HG02642 (cell line): Measurements from ENCODE around the gene AKAP6.

Source experiments
- ATAC-seq: cut with Tn5 transposase; IDR thresholded peaks from one replicate; pipeline ENCODE4 v1.9.1; 2021; ENCODE audit warnings: mild to moderate bottlenecking; ENCODE audit not compliant: unreplicated experiment, poor library complexity

Gene AKAP6

DNA sequence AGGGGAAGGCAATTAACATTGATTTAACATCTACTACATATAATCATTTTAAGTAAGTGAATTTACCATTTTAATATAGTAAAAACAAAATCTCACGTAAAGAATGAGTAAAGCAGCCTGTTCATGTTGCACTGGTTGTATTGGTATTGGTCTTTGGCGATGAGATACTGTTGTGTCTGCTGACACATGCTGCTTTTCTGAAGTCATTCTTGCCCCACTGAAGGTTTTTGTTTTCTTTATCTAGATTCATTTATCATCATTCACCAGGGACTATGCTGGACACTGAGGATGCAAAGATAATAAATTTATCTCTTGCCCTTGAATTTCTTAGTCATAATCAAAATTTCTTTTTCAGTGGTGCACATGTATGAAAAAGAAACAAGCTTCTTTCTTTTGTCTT, 363.3 kb downstream of the AKAP6 start:
- no peak for ATAC-seq

DNA sequence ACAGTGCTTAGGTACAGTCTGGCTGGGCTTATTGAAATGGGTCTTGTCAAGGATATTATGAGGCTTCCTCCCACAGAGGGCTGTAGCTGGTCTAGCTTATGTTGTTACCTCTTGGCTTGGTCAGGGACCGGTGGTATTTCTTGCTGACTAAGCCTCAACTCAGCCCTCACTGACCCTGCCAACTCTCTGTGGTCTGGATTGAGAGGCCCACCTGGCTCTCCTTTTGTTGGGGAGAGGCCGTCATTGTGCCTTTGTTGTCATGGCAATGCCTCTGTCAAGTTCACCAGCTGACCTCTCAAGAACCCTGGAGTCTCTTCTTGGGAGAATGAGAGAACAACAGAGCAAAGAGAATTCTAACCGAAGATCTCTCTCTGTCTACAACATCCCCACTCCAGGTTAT, 364.0 kb downstream of the AKAP6 start:
- no peak for ATAC-seq

DNA sequence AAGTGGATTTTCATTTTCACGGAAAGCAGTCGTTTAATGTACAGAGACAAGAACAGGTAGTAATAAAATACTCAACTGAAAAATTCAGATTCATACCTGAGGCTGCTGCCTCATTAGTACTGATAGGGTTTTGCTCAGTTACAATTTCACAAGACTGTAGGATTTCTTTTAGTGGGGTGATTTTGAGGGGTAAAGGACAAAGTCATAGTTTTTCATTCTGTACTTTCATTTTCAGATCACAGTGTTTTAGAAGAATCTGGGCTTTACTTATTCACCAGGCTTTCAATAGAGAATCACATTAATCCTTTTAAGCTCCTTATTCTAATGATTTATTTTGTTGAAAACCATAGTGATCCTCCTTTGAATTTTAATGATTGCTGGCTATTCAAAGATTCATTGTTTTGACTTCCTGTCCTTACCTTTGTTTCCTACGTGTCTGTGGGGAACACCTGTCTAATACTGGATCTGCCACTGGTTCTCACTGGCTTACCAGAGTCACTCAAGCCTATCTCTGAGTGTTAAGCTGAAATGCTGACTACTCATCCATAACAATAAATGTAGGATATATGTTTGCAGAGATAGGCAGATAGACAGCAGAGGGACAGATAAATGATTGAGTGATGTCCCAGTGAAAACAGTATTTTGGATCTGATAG, 365.8 kb downstream of the AKAP6 start:
- no peak for ATAC-seq

GRCh38 chr14:32696325-32697091, 367.4 kb downstream of the AKAP6 start:
- no peak for ATAC-seq

- no peak for ATAC-seq
Observed at GRCh38 chr14:32697114-32697513, 368.0 kb downstream of the AKAP6 start.

- ATAC-seq: no peak
Observed at GRCh38 chr14:32697704-32698103, 368.6 kb downstream of the AKAP6 start.

GRCh38 chr14:32698831-32699230, 369.7 kb downstream of the AKAP6 start:
- ATAC-seq: no peak

- no peak for ATAC-seq
Observed at GRCh38 chr14:32701475-32701874, 372.4 kb downstream of the AKAP6 start.

- ATAC-seq: no peak
Observed at GRCh38 chr14:32702088-32702487, 373.0 kb downstream of the AKAP6 start.

DNA sequence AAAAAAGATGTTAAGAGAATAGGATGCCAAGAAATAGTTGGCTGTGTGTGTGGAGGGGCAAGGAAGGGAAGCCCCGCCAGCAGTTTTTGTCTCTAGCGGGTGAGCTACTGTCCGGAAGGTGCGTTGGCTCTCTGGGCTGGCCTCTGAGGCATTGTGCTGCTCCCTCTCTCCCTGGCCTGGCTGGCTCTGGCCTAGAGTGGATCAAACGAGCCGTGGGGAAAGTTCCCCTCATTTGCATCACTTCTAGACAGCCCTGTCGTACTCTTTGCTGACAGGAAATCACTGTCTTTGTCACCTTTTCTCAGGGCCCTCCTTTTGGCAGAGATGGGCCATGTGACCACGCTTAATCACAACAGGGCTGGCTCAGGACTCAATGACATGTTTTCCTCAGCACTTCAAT, 373.5 kb downstream of the AKAP6 start:
- peak; percentile 93 for ATAC-seq

DNA sequence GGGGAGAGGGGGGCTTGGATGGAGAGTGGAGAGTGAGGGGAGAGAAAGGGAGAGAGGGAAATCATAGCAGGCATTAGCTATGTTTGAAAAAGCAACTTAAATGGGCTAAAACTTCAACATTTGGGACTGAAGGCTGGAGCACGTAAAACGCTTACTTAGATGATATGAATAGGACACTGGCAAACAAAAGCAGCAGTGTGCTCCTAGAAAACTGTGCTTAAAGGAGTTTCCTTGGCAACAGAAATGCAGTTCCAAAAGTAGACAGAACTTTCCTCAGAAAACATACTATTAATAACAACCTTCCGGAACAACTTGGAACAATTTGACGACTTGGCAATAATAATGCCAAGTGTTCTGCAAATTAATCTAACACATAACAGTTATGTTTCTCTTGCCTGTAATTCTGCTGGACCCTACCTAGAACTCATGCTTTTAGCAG, 374.1 kb downstream of the AKAP6 start:
- ATAC-seq: no peak

GRCh38 chr14:32706721-32707519, 377.8 kb downstream of the AKAP6 start:
- ATAC-seq: no peak

GRCh38 chr14:32707742-32708500, 378.8 kb downstream of the AKAP6 start:
- no peak for ATAC-seq

DNA sequence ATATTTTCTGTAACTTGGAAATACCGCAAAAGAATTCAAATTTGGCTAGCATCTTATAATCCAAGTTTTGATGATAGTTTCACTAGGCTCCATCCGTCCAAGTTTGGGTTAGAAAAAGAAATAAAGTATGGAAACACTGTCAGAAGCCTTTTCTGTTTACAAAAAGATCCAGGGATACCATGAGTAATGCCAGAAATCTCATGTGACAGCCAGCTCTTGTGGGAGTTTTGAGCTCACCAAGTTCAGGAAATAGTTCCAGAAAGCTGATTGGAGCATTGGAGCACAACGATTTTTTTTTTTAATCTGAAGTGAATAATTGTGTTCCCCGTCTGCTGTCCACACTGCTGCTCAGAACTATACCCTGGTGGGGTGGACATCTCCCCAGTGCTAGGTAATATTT, 379.9 kb downstream of the AKAP6 start:
- ATAC-seq: no peak

DNA sequence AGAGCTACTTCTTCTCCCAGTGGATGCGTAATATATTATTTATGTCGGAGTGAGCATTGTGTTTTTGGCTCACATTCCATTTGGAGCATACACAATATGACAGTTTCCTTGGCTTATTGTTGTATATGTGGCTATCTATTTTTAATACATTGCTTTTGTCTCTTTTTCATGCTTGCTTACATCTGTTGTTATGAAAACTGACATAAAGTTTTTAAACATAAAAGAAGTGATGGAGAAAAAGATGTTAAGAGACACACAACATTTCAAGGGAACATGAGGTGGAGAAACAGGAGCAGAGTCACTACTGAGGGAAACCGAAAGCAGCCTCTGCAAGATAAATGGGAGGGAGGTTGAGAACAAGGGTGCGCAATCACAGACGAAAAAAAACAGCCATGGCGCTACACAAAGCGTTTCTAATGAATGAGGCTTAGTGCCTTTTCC, 381.2 kb downstream of the AKAP6 start:
- ATAC-seq: no peak

DNA sequence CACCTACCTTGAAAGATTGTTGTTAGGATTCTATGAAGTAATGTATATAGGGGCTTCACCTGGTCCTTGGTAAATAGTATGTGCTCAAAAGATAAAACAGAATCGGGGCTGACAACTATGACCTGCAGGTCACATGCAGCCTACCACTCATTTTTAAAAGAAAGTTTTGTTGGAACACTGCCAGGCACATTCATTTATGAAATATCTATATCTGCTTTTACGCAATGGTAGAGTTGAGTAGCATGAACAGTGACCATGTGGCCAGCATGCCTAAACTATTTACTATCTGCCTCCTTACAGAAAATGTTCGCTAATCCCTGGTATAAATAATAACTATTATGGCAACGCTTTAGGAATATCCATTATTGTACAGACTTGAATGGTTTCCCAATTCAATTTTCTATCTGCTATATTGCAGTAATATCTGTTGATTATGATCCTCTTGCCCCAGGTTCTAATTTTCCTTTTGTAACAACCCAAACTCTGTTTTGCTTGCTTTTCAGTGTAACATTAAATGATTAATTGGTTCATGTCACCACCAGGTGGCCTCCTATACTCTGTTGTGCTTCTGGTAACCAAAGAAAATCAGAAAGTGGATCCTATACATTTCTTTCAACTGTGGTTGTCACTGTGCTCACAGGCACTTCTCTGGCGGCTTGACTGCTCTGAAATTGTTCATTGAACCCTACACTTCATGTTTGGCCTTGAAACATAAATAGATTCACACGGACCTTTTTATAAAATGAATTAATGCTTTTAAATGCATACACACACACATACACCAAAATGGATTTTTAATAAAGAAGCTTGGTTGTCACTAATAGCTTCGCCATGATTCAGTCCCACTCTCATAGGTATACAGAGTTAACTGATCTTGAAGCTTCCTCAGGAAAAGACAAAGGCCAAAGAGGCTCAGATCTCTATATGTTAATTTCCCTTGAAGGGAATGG, 381.9 kb downstream of the AKAP6 start:
- ATAC-seq: peak; percentile 58

- ATAC-seq: no peak
Observed at GRCh38 chr14:32713856-32714255, 384.8 kb downstream of the AKAP6 start.

DNA sequence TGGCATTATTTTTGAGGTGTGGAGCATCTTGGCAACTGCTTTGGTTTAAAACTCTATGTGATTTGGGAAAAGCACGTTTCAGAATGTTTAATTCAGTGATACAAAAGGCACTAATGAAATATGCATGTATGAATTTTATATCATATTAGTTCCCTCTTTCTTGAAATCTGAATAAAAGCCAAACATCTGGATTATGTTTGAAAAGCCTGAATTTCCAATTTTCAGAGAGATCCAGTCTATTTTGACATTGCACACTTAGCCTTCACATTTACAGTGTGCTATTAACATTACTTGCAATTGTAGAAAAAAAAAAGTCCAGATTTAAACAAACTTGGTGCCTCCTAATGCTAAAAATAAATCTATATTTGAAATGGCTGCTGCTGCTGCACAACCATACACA, 390.5 kb downstream of the AKAP6 start:
- no peak for ATAC-seq

DNA sequence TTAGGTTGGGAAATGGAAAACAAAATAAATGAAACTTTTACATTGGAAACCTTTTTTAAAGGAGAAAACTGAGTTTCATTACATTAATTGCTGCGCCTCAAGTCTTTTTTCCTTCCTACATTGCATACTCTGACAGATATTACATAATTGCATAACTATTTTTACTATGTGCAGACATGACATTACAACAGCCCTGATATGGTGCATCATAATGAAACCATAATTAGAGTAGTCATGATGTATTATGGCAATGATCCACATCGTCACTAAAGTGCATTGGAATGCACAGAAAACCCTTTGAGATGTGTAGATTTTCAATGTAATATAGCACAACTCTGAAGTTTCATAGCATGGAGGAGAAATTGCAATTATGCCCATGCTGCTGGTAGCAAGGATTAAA, 391.8 kb downstream of the AKAP6 start:
- no peak for ATAC-seq
